ENCODE data around the gene SLC35D1. TPM values are rescaled to one million over a fixed set of nuclear protein-coding genes. Genes with fewer than 3 reads are reported as not detected.

Gene SLC35D1
- total RNA-seq, 1 donor from 2014 or later, result 15.5 TPM

DNA sequence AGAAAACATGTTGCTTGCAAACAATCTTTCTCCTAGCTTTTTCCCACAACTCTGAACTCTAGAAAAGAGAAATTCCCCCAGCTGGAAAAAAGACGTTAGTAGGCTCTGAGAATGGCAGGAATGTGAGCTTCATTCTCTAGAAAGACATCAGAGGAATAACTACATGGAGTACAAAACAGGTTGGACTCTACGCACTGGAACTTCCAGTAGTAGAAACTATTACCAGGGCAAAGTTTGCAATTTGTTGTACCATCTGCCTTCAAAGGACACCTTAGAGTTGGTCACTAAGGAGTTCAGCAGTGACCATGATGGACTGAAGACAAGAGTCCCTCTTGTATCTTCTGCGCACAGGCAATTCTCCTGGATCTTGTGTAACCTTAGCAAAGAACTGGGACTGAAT lies 60.9 kb downstream of the SLC35D1 start:
- H3K4me1 Mint-ChIP-seq, result peaks cover 3% of the 10 kb centered on the region
- no peaks in the 10 kb centered on the region for H3K27me3 Mint-ChIP-seq (ENCODE audit: low read depth)
- peaks cover 12% of the 10 kb centered on the region for H3K36me3 Mint-ChIP-seq
- no peak overlapping the region for H3K4me3 Mint-ChIP-seq
- no peak for DNase-seq (ENCODE audit: low spot score in 2 of 2, unreplicated experiment in 2 of 2)
- no peaks in the 10 kb centered on the region for H3K9me3 Mint-ChIP-seq
- H3K27ac Mint-ChIP-seq, result no peak overlapping the region
- TF ChIP-seq, protein P1, sequence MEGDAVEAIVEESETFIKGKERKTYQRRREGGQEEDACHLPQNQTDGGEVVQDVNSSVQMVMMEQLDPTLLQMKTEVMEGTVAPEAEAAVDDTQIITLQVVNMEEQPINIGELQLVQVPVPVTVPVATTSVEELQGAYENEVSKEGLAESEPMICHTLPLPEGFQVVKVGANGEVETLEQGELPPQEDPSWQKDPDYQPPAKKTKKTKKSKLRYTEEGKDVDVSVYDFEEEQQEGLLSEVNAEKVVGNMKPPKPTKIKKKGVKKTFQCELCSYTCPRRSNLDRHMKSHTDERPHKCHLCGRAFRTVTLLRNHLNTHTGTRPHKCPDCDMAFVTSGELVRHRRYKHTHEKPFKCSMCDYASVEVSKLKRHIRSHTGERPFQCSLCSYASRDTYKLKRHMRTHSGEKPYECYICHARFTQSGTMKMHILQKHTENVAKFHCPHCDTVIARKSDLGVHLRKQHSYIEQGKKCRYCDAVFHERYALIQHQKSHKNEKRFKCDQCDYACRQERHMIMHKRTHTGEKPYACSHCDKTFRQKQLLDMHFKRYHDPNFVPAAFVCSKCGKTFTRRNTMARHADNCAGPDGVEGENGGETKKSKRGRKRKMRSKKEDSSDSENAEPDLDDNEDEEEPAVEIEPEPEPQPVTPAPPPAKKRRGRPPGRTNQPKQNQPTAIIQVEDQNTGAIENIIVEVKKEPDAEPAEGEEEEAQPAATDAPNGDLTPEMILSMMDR (IDR thresholded peaks at IDR 0.05; ENCODE audit: unreplicated experiment), result no peak

GRCh38 chr1:66985835-66986234 lies 68.1 kb downstream of the SLC35D1 start:
- TF ChIP-seq, protein P1 (IDR thresholded peaks at IDR 0.05; ENCODE audit: unreplicated experiment), result no peak
- H3K27ac Mint-ChIP-seq, result no peak overlapping the region
- no peaks in the 10 kb centered on the region for H3K9me3 Mint-ChIP-seq
- no peaks in the 10 kb centered on the region for H3K4me1 Mint-ChIP-seq
- DNase-seq (ENCODE audit: low spot score in 2 of 2, unreplicated experiment in 2 of 2), result no peak
- H3K27me3 Mint-ChIP-seq (ENCODE audit: low read depth), result no peaks in the 10 kb centered on the region
- H3K4me3 Mint-ChIP-seq, result no peak overlapping the region
- H3K36me3 Mint-ChIP-seq, result peaks cover 16% of the 10 kb centered on the region

GRCh38 chr1:66984491-66984890 lies 69.5 kb downstream of the SLC35D1 start:
- no peak overlapping the region for H3K27ac Mint-ChIP-seq
- H3K4me3 Mint-ChIP-seq, result no peak overlapping the region
- H3K36me3 Mint-ChIP-seq, result peaks cover 16% of the 10 kb centered on the region
- no peaks in the 10 kb centered on the region for H3K9me3 Mint-ChIP-seq
- DNase-seq (ENCODE audit: low spot score in 2 of 2, unreplicated experiment in 2 of 2), result no peak
- H3K27me3 Mint-ChIP-seq (ENCODE audit: low read depth), result no peaks in the 10 kb centered on the region
- H3K4me1 Mint-ChIP-seq, result no peaks in the 10 kb centered on the region
- TF ChIP-seq, protein P1 (IDR thresholded peaks at IDR 0.05; ENCODE audit: unreplicated experiment), result no peak

GRCh38 chr1:66982561-66983260 lies 71.2 kb downstream of the SLC35D1 start:
- Mint-ChIP-seq H3K4me1 (no peaks in the 10 kb centered on the region), H3K27ac (no peak overlapping the region), H3K4me3 (no peak overlapping the region), H3K36me3 (peaks cover 20% of the 10 kb centered on the region), H3K27me3 (ENCODE audit: low read depth) (no peaks in the 10 kb centered on the region), H3K9me3 (no peaks in the 10 kb centered on the region)
- no peak for DNase-seq (ENCODE audit: low spot score in 2 of 2, unreplicated experiment in 2 of 2)
- TF ChIP-seq, protein P1 (IDR thresholded peaks at IDR 0.05; ENCODE audit: unreplicated experiment), result no peak

- DNase-seq (ENCODE audit: low spot score in 2 of 2, unreplicated experiment in 2 of 2), result no peak
- H3K36me3 Mint-ChIP-seq, result peaks cover 19% of the 10 kb centered on the region
- TF ChIP-seq, protein P1 (IDR thresholded peaks at IDR 0.05; ENCODE audit: unreplicated experiment), result no peak
- H3K9me3 Mint-ChIP-seq, result no peaks in the 10 kb centered on the region
- H3K27me3 Mint-ChIP-seq (ENCODE audit: low read depth), result no peaks in the 10 kb centered on the region
- H3K27ac Mint-ChIP-seq, result no peak overlapping the region
- no peaks in the 10 kb centered on the region for H3K4me1 Mint-ChIP-seq
- no peak overlapping the region for H3K4me3 Mint-ChIP-seq
Measured at GRCh38 chr1:66981679-66982078, 72.3 kb downstream of the SLC35D1 start.

All from mesothelial cell of epicardium (in vitro differentiated cells).